ENCODE data around the gene PTRH1. TPM values are rescaled to one million over a fixed set of nuclear protein-coding genes. Genes with fewer than 3 reads are reported as not detected.
A peak's percentile ranks its signal among the peaks of the same experiment; 100 is the strongest.
"Not testable (repeated sequence)": the region's sequence is repeated elsewhere in the genome, so short reads cannot be mapped to it uniquely, and the experiment has no call there.

PTRH1 gene
- total RNA-seq, 6 experiments from 2014 or later, result 4.8 to 21.2 (median 6.8) TPM

- Histone ChIP-seq H3K4me1 (no peaks in the 10 kb centered on the region), H3K36me3 (no peaks in the 10 kb centered on the region), H3K9me3 (no peaks in the 10 kb centered on the region), H3K4me3 (no peak overlapping the region), H3K27me3 (no peaks in the 10 kb centered on the region), H3K27ac (no peak overlapping the region)
- intact Hi-C loops (cut with DNase I), result no loop called here
- 64% methylated on average over 5 of the region's 5 CpGs for WGBS (ENCODE audit: insufficient coverage, low coverage, low lambda C conversion rate, missing lambda C conversion rate)
- no peak for DNase-seq
- no peak for ATAC-seq
- TF ChIP-seq POLR2A (IDR thresholded peaks at IDR 0.05), result no peak
- TF ChIP-seq CTCF (IDR thresholded peaks at IDR 0.05), result no peak
These were observed 45.6 kb upstream of the PTRH1 start for GRCh38 chr9:127761061-127761460.

GRCh38 chr9:127758843-127759242 is 43.4 kb upstream of the PTRH1 start:
- no peaks in the 10 kb centered on the region for H3K9me3 ChIP-seq
- intact Hi-C loops (cut with DNase I), result loop anchor here in 1 of 2 donors (10.0 kb wide), 1 partner anchor 254 kb away; no protein-coding TSS in a partner anchor
- no peak overlapping the region for H3K4me3 ChIP-seq
- no peak for TF ChIP-seq CTCF (IDR thresholded peaks at IDR 0.05)
- no peak for TF ChIP-seq POLR2A (IDR thresholded peaks at IDR 0.05)
- H3K27ac ChIP-seq, result no peak overlapping the region
- H3K27me3 ChIP-seq, result no peaks in the 10 kb centered on the region
- H3K4me1 ChIP-seq, result no peaks in the 10 kb centered on the region
- DNase-seq, result no peak
- no peak for ATAC-seq
- H3K36me3 ChIP-seq, result no peaks in the 10 kb centered on the region
- 40% methylated on average over 1 of the region's 5 CpGs for WGBS (ENCODE audit: insufficient coverage, low coverage, low lambda C conversion rate, missing lambda C conversion rate)

GRCh38 chr9:127756776-127757175 is 41.3 kb upstream of the PTRH1 start:
- H3K36me3 ChIP-seq, DNase-seq, H3K4me3 ChIP-seq, H3K4me1 ChIP-seq, H3K27ac ChIP-seq, H3K9me3 ChIP-seq, ATAC-seq, H3K27me3 ChIP-seq: not testable (repeated sequence)
- intact Hi-C loops (cut with DNase I), result loop anchor here in 1 of 2 donors (10.0 kb wide), 1 partner anchor 252 kb away; no protein-coding TSS in a partner anchor
- 69% methylated on average over 11 of the region's 11 CpGs for WGBS (ENCODE audit: insufficient coverage, low coverage, low lambda C conversion rate, missing lambda C conversion rate)

GRCh38 chr9:127756233-127756632 is 40.8 kb upstream of the PTRH1 start:
- no peak for DNase-seq
- Histone ChIP-seq H3K27me3 (no peaks in the 10 kb centered on the region), H3K9me3 (no peaks in the 10 kb centered on the region), H3K4me3 (no peak overlapping the region), H3K4me1 (no peaks in the 10 kb centered on the region), H3K27ac (no peak overlapping the region), H3K36me3 (no peaks in the 10 kb centered on the region)
- WGBS (ENCODE audit: insufficient coverage, low coverage, low lambda C conversion rate, missing lambda C conversion rate), result 100% methylated on average over 1 of the region's 3 CpGs
- ATAC-seq, result no peak
- intact Hi-C loops (cut with DNase I), result loop anchor here in 1 of 2 donors (10.0 kb wide), 1 partner anchor 251 kb away; no protein-coding TSS in a partner anchor
- TF ChIP-seq CTCF (IDR thresholded peaks at IDR 0.05), result no peak
- TF ChIP-seq POLR2A (IDR thresholded peaks at IDR 0.05), result no peak

GRCh38 chr9:127755061-127756060 is 39.9 kb upstream of the PTRH1 start:
- ATAC-seq, result peak in 1 of 4 donors; percentile 8
- WGBS (ENCODE audit: insufficient coverage, low coverage, low lambda C conversion rate, missing lambda C conversion rate), result 37% methylated on average over 7 of the region's 61 CpGs
- peak in 1 of 3 donors; percentile 35 for DNase-seq

More at GRCh38 chr9:127755061-127756060, 39.9 kb upstream of the PTRH1 start:
- Histone ChIP-seq H3K36me3 (no peaks in the 10 kb centered on the region), H3K4me3 (no peak overlapping the region), H3K4me1 (no peaks in the 10 kb centered on the region), H3K9me3 (no peaks in the 10 kb centered on the region), H3K27me3 (no peaks in the 10 kb centered on the region), H3K27ac (no peak overlapping the region)
- TF ChIP-seq POLR2A (IDR thresholded peaks at IDR 0.05) (no peak), CTCF (IDR thresholded peaks at IDR 0.05) (no peak)
- intact Hi-C loops (cut with DNase I), result loop anchor here in 1 of 2 donors (10.0 kb wide), 1 partner anchor 251 kb away; no protein-coding TSS in a partner anchor
